Omental fat pad (tissue), 4 donors: ENCODE data around the gene PACRG. TPM values are rescaled to one million over a fixed set of nuclear protein-coding genes. Genes with fewer than 3 reads are reported as not detected.

Source experiments
- ATAC-seq: fragments of 150-250 bp; one replicate; pipeline ENCODE4 v1.9.1; 2016; ENCODE audit warnings: mild to moderate bottlenecking, moderate library complexity; ENCODE audit not compliant: low FRiP score
- DNase-seq: peaks from one replicate; pipeline ENCODE4 v3.0.0-alpha.2; 2019; ENCODE audit warnings: low spot score
- CTCF ChIP-seq, 3 donors: fragments of 450-650 bp; IDR thresholded peaks; one replicate each; pipeline ENCODE4 v1.5.1; 2016 to 2017; ENCODE audit warnings: antibody characterized with exemption in 3 of 3, mild to moderate bottlenecking in 3 of 3, moderate library complexity in 2 of 3
- total RNA-seq, 4 donors: library from RNA; depleted of rRNA; stranded (reverse); fragments of >200 nt; gene quantifications; one replicate each; pipeline ENCODE4 v1.1.0, GENCODE V29; 2016

The PACRG gene
- total RNA-seq, 4 donors from 2014 or later = 0.48 to 2.5 (median 1.3) TPM; not detected in 1

- TF ChIP-seq CTCF (IDR thresholded peaks at IDR 0.05) = no peak
- DNase-seq (no peak), ATAC-seq (no peak)
Observed at GRCh38 chr6:163301726-163302635, 574.2 kb downstream of the PACRG start.

- no peak for TF ChIP-seq CTCF (IDR thresholded peaks at IDR 0.05)
- ATAC-seq = no peak
- no peak for DNase-seq
Observed at GRCh38 chr6:163302747-163303146, 575.0 kb downstream of the PACRG start.

- ATAC-seq = no peak
- DNase-seq = no peak
- TF ChIP-seq CTCF (IDR thresholded peaks at IDR 0.05) = no peak
Observed at GRCh38 chr6:163306000-163306399, 578.2 kb downstream of the PACRG start.

- DNase-seq (no peak), ATAC-seq (no peak)
- TF ChIP-seq CTCF (IDR thresholded peaks at IDR 0.05) = no peak
Observed at GRCh38 chr6:163308629-163309440, 581.1 kb downstream of the PACRG start.

GRCh38 chr6:163309491-163310026 is 581.8 kb downstream of the PACRG start:
- TF ChIP-seq CTCF (IDR thresholded peaks at IDR 0.05) = no peak
- DNase-seq (no peak), ATAC-seq (no peak)

- DNase-seq (no peak), ATAC-seq (no peak)
- no peak for TF ChIP-seq CTCF (IDR thresholded peaks at IDR 0.05)
Observed at GRCh38 chr6:163310096-163310972, 582.6 kb downstream of the PACRG start.
